Measurements from ENCODE around the gene DNAH17.

Gene DNAH17

GRCh38 chr17:78496311-78496710 is 80.9 kb downstream of the DNAH17 start:
- H2BK5ac ChIP-seq (ENCODE audit: low read depth, low read length, poor library complexity, severe bottlenecking): no peak overlapping the region
- H3K27ac ChIP-seq (ENCODE audit: low read length, poor library complexity, severe bottlenecking): no peak overlapping the region
- H2AK5ac ChIP-seq (ENCODE audit: low read length, severe bottlenecking): no peak overlapping the region
- no peak overlapping the region for H3K4me2 ChIP-seq (ENCODE audit: low read length, poor library complexity, severe bottlenecking)
- H4K8ac ChIP-seq (ENCODE audit: low read length): no peak overlapping the region
- no peak overlapping the region for H2BK12ac ChIP-seq (ENCODE audit: low read length in 2 of 2)
- no peaks in the 10 kb centered on the region for H3K36me3 ChIP-seq (ENCODE audit: control insufficient read depth in 1 of 2, insufficient read depth in 2 of 2, low read depth in 1 of 2, low read length in 2 of 2)
- H2BK15ac ChIP-seq (ENCODE audit: low read depth, poor library complexity, severe bottlenecking): no peak overlapping the region
- H3K18ac ChIP-seq (ENCODE audit: low read depth in 1 of 2, low read length in 2 of 2): no peak overlapping the region
- H3K14ac ChIP-seq (ENCODE audit: low read length in 2 of 2): no peak overlapping the region
- peaks cover 0 to 55% of the 10 kb centered on the region in 2 experiments for H3K27me3 ChIP-seq (ENCODE audit: control insufficient read depth in 1 of 2, insufficient read depth in 1 of 2, low read length in 2 of 2)
- DNase-seq: no peak
- no peak overlapping the region for H3K4me3 ChIP-seq (ENCODE audit: insufficient read depth in 1 of 2, low read depth in 1 of 2, low read length in 2 of 2)
- H3K79me1 ChIP-seq (replicated peaks; ENCODE audit: low read length, poor library complexity, severe bottlenecking): no peaks in the 10 kb centered on the region
- no peak overlapping the region for H3K23ac ChIP-seq (ENCODE audit: low read length in 2 of 2)
- 88% methylated on average over 5 of the region's 6 CpGs for WGBS
- no peak overlapping the region for H3K9ac ChIP-seq (ENCODE audit: low read length)
- H3K4me1 ChIP-seq (ENCODE audit: control insufficient read depth, insufficient read depth, low read depth, low read length): peaks cover 6% of the 10 kb centered on the region
- H2BK120ac ChIP-seq (ENCODE audit: low read depth, low read length): no peak overlapping the region
- no peak overlapping the region for H3K4ac ChIP-seq (ENCODE audit: low read depth in 1 of 2, low read length in 2 of 2)
- H3K9me3 ChIP-seq (ENCODE audit: control insufficient read depth, low read length): no peaks in the 10 kb centered on the region
- no peak overlapping the region for H4K91ac ChIP-seq (ENCODE audit: low read length)
- no peak overlapping the region for H2AFZ ChIP-seq (ENCODE audit: low read depth, low read length)

GRCh38 chr17:78495634-78496033 is 81.6 kb downstream of the DNAH17 start:
- peaks cover 6% of the 10 kb centered on the region for H3K4me1 ChIP-seq (ENCODE audit: control insufficient read depth, insufficient read depth, low read depth, low read length)
- 88% methylated on average over 14 of the region's 14 CpGs for WGBS

GRCh38 chr17:78494696-78495330 is 82.4 kb downstream of the DNAH17 start:
- H2BK15ac ChIP-seq (ENCODE audit: low read depth, poor library complexity, severe bottlenecking): peak overlapping the region; percentile 32
- H3K23ac ChIP-seq (ENCODE audit: low read length in 2 of 2): no peak overlapping the region
- H2AK5ac ChIP-seq (ENCODE audit: low read length, severe bottlenecking): no peak overlapping the region
- no peak overlapping the region for H2BK12ac ChIP-seq (ENCODE audit: low read length in 2 of 2)
- no peak overlapping the region for H4K91ac ChIP-seq (ENCODE audit: low read length)
- H3K4me3 ChIP-seq (ENCODE audit: insufficient read depth in 1 of 2, low read depth in 1 of 2, low read length in 2 of 2): no peak overlapping the region
- peaks cover 6% of the 10 kb centered on the region for H3K4me1 ChIP-seq (ENCODE audit: control insufficient read depth, insufficient read depth, low read depth, low read length)
- no peaks in the 10 kb centered on the region for H3K9me3 ChIP-seq (ENCODE audit: control insufficient read depth, low read length)
- no peak overlapping the region for H2BK120ac ChIP-seq (ENCODE audit: low read depth, low read length)
- no peak overlapping the region for H3K27ac ChIP-seq (ENCODE audit: low read length, poor library complexity, severe bottlenecking)
- WGBS: 92% methylated on average over 22 of the region's 22 CpGs
- no peak overlapping the region for H3K4ac ChIP-seq (ENCODE audit: low read depth in 1 of 2, low read length in 2 of 2)
- DNase-seq: no peak
- no peak overlapping the region for H3K14ac ChIP-seq (ENCODE audit: low read length in 2 of 2)
- H3K9ac ChIP-seq (ENCODE audit: low read length): no peak overlapping the region
- no peak overlapping the region for H3K18ac ChIP-seq (ENCODE audit: low read depth in 1 of 2, low read length in 2 of 2)
- H4K8ac ChIP-seq (ENCODE audit: low read length): no peak overlapping the region
- H2BK5ac ChIP-seq (ENCODE audit: low read depth, low read length, poor library complexity, severe bottlenecking): no peak overlapping the region
- H3K79me1 ChIP-seq (replicated peaks; ENCODE audit: low read length, poor library complexity, severe bottlenecking): no peaks in the 10 kb centered on the region
- H3K4me2 ChIP-seq (ENCODE audit: low read length, poor library complexity, severe bottlenecking): no peak overlapping the region
- peaks cover 0 to 59% of the 10 kb centered on the region in 2 experiments for H3K27me3 ChIP-seq (ENCODE audit: control insufficient read depth in 1 of 2, insufficient read depth in 1 of 2, low read length in 2 of 2)
- H3K36me3 ChIP-seq (ENCODE audit: control insufficient read depth in 1 of 2, insufficient read depth in 2 of 2, low read depth in 1 of 2, low read length in 2 of 2): no peaks in the 10 kb centered on the region
- no peak overlapping the region for H2AFZ ChIP-seq (ENCODE audit: low read depth, low read length)

More at GRCh38 chr17:78495634-78496033, 81.6 kb downstream of the DNAH17 start:
- H4K91ac ChIP-seq (ENCODE audit: low read length): no peak overlapping the region
- no peaks in the 10 kb centered on the region for H3K79me1 ChIP-seq (replicated peaks; ENCODE audit: low read length, poor library complexity, severe bottlenecking)
- no peak overlapping the region for H4K8ac ChIP-seq (ENCODE audit: low read length)
- DNase-seq: no peak
- H3K18ac ChIP-seq (ENCODE audit: low read depth in 1 of 2, low read length in 2 of 2): no peak overlapping the region
- no peak overlapping the region for H3K4me3 ChIP-seq (ENCODE audit: insufficient read depth in 1 of 2, low read depth in 1 of 2, low read length in 2 of 2)
- no peak overlapping the region for H3K23ac ChIP-seq (ENCODE audit: low read length in 2 of 2)
- H3K27me3 ChIP-seq (ENCODE audit: control insufficient read depth in 1 of 2, insufficient read depth in 1 of 2, low read length in 2 of 2): peaks cover 0 to 56% of the 10 kb centered on the region in 2 experiments
- no peak overlapping the region for H2BK120ac ChIP-seq (ENCODE audit: low read depth, low read length)
- no peak overlapping the region for H2BK5ac ChIP-seq (ENCODE audit: low read depth, low read length, poor library complexity, severe bottlenecking)
- no peak overlapping the region for H2AK5ac ChIP-seq (ENCODE audit: low read length, severe bottlenecking)
- H3K9ac ChIP-seq (ENCODE audit: low read length): no peak overlapping the region
- H3K9me3 ChIP-seq (ENCODE audit: control insufficient read depth, low read length): no peaks in the 10 kb centered on the region
- no peak overlapping the region for H3K4ac ChIP-seq (ENCODE audit: low read depth in 1 of 2, low read length in 2 of 2)
- H3K27ac ChIP-seq (ENCODE audit: low read length, poor library complexity, severe bottlenecking): no peak overlapping the region
- no peak overlapping the region for H2BK15ac ChIP-seq (ENCODE audit: low read depth, poor library complexity, severe bottlenecking)
- peak overlapping the region in 1 of 2 experiments; percentile 11 for H2BK12ac ChIP-seq (ENCODE audit: low read length in 2 of 2)
- no peak overlapping the region for H3K4me2 ChIP-seq (ENCODE audit: low read length, poor library complexity, severe bottlenecking)
- H3K36me3 ChIP-seq (ENCODE audit: control insufficient read depth in 1 of 2, insufficient read depth in 2 of 2, low read depth in 1 of 2, low read length in 2 of 2): no peaks in the 10 kb centered on the region
- H2AFZ ChIP-seq (ENCODE audit: low read depth, low read length): no peak overlapping the region
- no peak overlapping the region for H3K14ac ChIP-seq (ENCODE audit: low read length in 2 of 2)

GRCh38 chr17:78493853-78494695 is 83.1 kb downstream of the DNAH17 start:
- no peak overlapping the region for H2BK120ac ChIP-seq (ENCODE audit: low read depth, low read length)
- H3K27ac ChIP-seq (ENCODE audit: low read length, poor library complexity, severe bottlenecking): no peak overlapping the region
- no peak overlapping the region for H3K4me2 ChIP-seq (ENCODE audit: low read length, poor library complexity, severe bottlenecking)
- no peak overlapping the region for H3K4me3 ChIP-seq (ENCODE audit: insufficient read depth in 1 of 2, low read depth in 1 of 2, low read length in 2 of 2)
- peak overlapping the region; percentile 32 for H2BK15ac ChIP-seq (ENCODE audit: low read depth, poor library complexity, severe bottlenecking)
- H3K23ac ChIP-seq (ENCODE audit: low read length in 2 of 2): no peak overlapping the region
- H3K4ac ChIP-seq (ENCODE audit: low read depth in 1 of 2, low read length in 2 of 2): no peak overlapping the region
- DNase-seq: no peak
- H3K9me3 ChIP-seq (ENCODE audit: control insufficient read depth, low read length): no peaks in the 10 kb centered on the region
- no peak overlapping the region for H3K18ac ChIP-seq (ENCODE audit: low read depth in 1 of 2, low read length in 2 of 2)
- H4K8ac ChIP-seq (ENCODE audit: low read length): no peak overlapping the region
- H3K27me3 ChIP-seq (ENCODE audit: control insufficient read depth in 1 of 2, insufficient read depth in 1 of 2, low read length in 2 of 2): peaks cover 0 to 62% of the 10 kb centered on the region in 2 experiments
- H3K79me1 ChIP-seq (replicated peaks; ENCODE audit: low read length, poor library complexity, severe bottlenecking): no peaks in the 10 kb centered on the region
- H2BK12ac ChIP-seq (ENCODE audit: low read length in 2 of 2): no peak overlapping the region
- H2AFZ ChIP-seq (ENCODE audit: low read depth, low read length): no peak overlapping the region
- no peak overlapping the region for H3K9ac ChIP-seq (ENCODE audit: low read length)
- peaks cover 6% of the 10 kb centered on the region for H3K4me1 ChIP-seq (ENCODE audit: control insufficient read depth, insufficient read depth, low read depth, low read length)
- H3K36me3 ChIP-seq (ENCODE audit: control insufficient read depth in 1 of 2, insufficient read depth in 2 of 2, low read depth in 1 of 2, low read length in 2 of 2): no peaks in the 10 kb centered on the region
- H4K91ac ChIP-seq (ENCODE audit: low read length): no peak overlapping the region
- no peak overlapping the region for H2AK5ac ChIP-seq (ENCODE audit: low read length, severe bottlenecking)
- 88% methylated on average over 42 of the region's 42 CpGs for WGBS
- H2BK5ac ChIP-seq (ENCODE audit: low read depth, low read length, poor library complexity, severe bottlenecking): no peak overlapping the region
- no peak overlapping the region for H3K14ac ChIP-seq (ENCODE audit: low read length in 2 of 2)
